Activated CD4-positive, alpha-beta T cell treated with anti-CD3 and anti-CD28 coated beads, Interleukin-2, amount 10 ng/mL, durations not matched to agents 24 days and 14 days (primary cell): Measurements from ENCODE around the gene TXNDC12. TPM values are rescaled to one million over a fixed set of nuclear protein-coding genes. Genes with fewer than 3 reads are reported as not detected.
"Not testable (repeated sequence)": the region's sequence is repeated elsewhere in the genome, so short reads cannot be mapped to it uniquely, and the experiment has no call there.

Source experiments
- DNase-seq: peaks from one replicate; pipeline ENCODE4 v3.0.0; 2022
- H3K27ac Mint-ChIP-seq: one replicate; pipeline ENCODE4 v1.8.0; 2022; ENCODE audit warnings: mild to moderate bottlenecking, mixed read lengths
- H3K27me3 Mint-ChIP-seq: one replicate; pipeline ENCODE4 v1.8.0; 2022; ENCODE audit warnings: mixed read lengths
- H3K36me3 Mint-ChIP-seq: one replicate; pipeline ENCODE4 v1.8.0; 2022; ENCODE audit warnings: low read depth, mild to moderate bottlenecking, mixed read lengths
- H3K4me1 Mint-ChIP-seq: one replicate; pipeline ENCODE4 v1.8.0; 2021; ENCODE audit warnings: mixed read lengths
- H3K4me3 Mint-ChIP-seq: one replicate; pipeline ENCODE4 v1.8.0; 2022; ENCODE audit warnings: mild to moderate bottlenecking, moderate library complexity, mixed read lengths
- H3K9me3 Mint-ChIP-seq: one replicate; pipeline ENCODE4 v1.8.0; 2021; ENCODE audit warnings: mixed read lengths
- intact Hi-C: fragments of 100-400 bp; cut with micrococcal nuclease; formaldehyde crosslinking; loops from one replicate; pipeline ENCODE4 v1.15.1; 2023
- total RNA-seq: library from RNA; stranded (reverse); gene quantifications from 2 replicates; pipeline ENCODE4 v1.2.3, GENCODE V29; 2022

Gene TXNDC12
- total RNA-seq, 1 donor from 2014 or later, result 43.0 TPM

DNA sequence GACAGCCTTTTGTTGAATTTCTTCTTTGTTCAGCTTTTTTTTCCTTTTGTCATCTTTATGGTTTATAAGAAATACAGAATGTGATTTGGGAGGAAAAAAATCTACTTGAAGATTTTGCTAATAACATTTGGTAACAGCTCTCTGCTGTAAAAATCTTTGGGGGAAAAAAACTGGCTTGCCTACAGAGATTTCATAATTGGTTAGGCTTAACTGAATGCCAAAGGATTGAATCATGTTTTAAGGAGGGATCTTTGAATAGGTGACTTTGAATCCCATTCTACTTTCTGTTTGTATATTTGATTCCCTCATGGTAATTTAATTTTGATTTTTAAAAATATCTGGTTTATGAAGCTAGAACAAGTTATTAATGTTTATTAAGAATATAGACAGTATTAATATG is 4.3 kb upstream of the TXNDC12 start:
- Mint-ChIP-seq H3K27me3 (no peaks in the 10 kb centered on the region), H3K9me3 (no peaks in the 10 kb centered on the region), H3K4me1 (peaks cover 36% of the 10 kb centered on the region), H3K27ac (no peak overlapping the region), H3K36me3 (peaks cover 46% of the 10 kb centered on the region), H3K4me3 (no peak overlapping the region)
- intact Hi-C loops, result loop anchor here (5.0 to 10.0 kb wide), 5 partner anchors 445 to 1268 kb away; partner anchors contain the start of genes ECHDC2, EPS15, LRP8 and OSBPL9
- DNase-seq, result no peak

- Mint-ChIP-seq H3K36me3 (peaks cover 39% of the 10 kb centered on the region), H3K27me3 (no peaks in the 10 kb centered on the region), H3K4me3 (peak overlapping the region; percentile 92), H3K4me1 (peaks cover 41% of the 10 kb centered on the region), H3K9me3 (no peaks in the 10 kb centered on the region), H3K27ac (peak overlapping the region; percentile 100)
- intact Hi-C loops, result loop anchor here (2.0 to 10.0 kb wide), 7 partner anchors 83 to 1269 kb away; partner anchors contain the start of genes ECHDC2, EPS15, GPX7 and LRP8
- DNase-seq, result no peak
These were observed 3.0 kb upstream of the TXNDC12 start for GRCh38 chr1:52057876-52058415.

GRCh38 chr1:52057255-52057654 is 2.3 kb upstream of the TXNDC12 start:
- H3K27ac Mint-ChIP-seq, result peak overlapping the region; percentile 100
- H3K36me3 Mint-ChIP-seq, result peaks cover 38% of the 10 kb centered on the region
- H3K9me3 Mint-ChIP-seq, result no peaks in the 10 kb centered on the region
- H3K27me3 Mint-ChIP-seq, result no peaks in the 10 kb centered on the region
- peak overlapping the region; percentile 92 for H3K4me3 Mint-ChIP-seq
- H3K4me1 Mint-ChIP-seq, result peaks cover 43% of the 10 kb centered on the region
- intact Hi-C loops, result loop anchor here (2.0 to 10.0 kb wide), 7 partner anchors 84 to 1270 kb away; partner anchors contain the start of genes ECHDC2, EPS15, GPX7 and LRP8
- no peak for DNase-seq

DNA sequence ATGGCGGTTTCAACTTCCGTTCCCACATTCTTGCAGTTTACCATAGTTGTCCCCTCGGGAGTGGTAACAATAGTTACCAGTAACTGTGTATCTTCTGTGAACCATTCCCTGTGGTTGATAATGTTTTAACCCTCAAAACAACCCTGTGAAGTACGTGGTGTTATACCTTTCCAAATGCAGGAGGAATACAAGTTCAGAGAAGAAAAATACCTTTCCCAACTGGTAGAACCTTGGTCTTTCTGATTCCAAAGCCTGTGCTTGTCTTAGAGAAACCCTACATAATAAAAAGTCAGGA is 1.9 kb upstream of the TXNDC12 start:
- Mint-ChIP-seq H3K27ac (peak overlapping the region; percentile 100), H3K9me3 (no peaks in the 10 kb centered on the region), H3K27me3 (no peaks in the 10 kb centered on the region), H3K4me1 (peaks cover 46% of the 10 kb centered on the region), H3K4me3 (peak overlapping the region; percentile 92), H3K36me3 (peaks cover 39% of the 10 kb centered on the region)
- no peak for DNase-seq
- intact Hi-C loops, result loop anchor here (1.0 to 10.0 kb wide), 11 partner anchors 24 to 1270 kb away; partner anchors contain the start of genes CC2D1B, ECHDC2, EPS15 and GPX7

DNA sequence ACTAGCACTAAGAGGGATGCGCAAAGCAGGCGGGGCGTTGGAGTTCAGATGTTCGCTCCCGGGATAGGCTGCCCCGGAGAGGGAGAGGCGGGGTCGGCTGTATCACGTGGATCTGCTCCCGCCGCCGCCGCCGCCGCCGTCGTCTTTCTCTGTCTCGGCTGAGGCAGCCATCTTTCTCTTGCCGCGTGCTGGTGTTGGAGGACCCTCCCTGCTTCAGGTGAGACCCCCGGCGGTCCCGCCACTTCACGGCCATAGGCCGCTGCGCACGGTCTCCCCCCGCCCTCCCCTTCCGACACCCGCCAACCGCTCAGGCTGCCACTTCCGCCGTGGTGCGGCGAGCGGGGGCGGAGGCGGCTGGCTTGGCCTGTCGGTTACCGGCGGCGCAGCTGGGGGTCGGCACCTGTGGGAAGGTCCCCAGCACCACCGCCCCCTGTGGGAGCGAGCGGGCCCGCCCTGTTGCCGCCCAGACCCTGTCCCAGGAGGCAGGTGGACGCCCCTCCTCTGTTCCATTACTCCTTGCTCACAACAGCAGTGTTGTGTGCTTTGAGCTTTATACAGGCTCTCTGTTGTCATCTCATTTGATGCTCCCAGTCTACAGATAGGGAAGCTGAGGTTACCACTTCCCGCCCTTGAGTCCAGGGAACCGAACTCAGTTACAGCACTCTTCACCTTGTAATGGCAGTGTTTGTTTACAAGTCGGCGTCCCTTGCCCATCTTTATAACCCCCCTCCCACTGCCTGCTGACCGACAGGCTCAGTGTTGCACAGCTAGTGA is 1.4 kb upstream of the TXNDC12 start, which contains the start of gene BTF3L4:
BTF3L4 (plus strand) TSS at position 133 of the 774 bp plus-strand sequence. CDS start 3,553 bp downstream, outside the sequence.
- Mint-ChIP-seq H3K4me3 (peak within 1 kb of the TSS; percentile 92), H3K27me3 (no peaks in the 10 kb centered on the region), H3K36me3 (peaks cover 39% of the 10 kb centered on the region), H3K9me3 (no peaks in the 10 kb centered on the region), H3K4me1 (peaks cover 46% of the 10 kb centered on the region), H3K27ac (peak within 1 kb of the TSS; percentile 100)
- peak; percentile 98 for DNase-seq
- intact Hi-C loops, result loop anchor here (1.0 to 10.0 kb wide), 11 partner anchors 23 to 1271 kb away; partner anchors contain the start of genes CC2D1B, ECHDC2, EPS15 and GPX7

GRCh38 chr1:52055866-52056162 is 823 bp upstream of the TXNDC12 start:
- Mint-ChIP-seq H3K27ac (peak overlapping the region; percentile 100), H3K9me3 (no peaks in the 10 kb centered on the region), H3K36me3 (peaks cover 37% of the 10 kb centered on the region), H3K4me3 (peak overlapping the region; percentile 92), H3K4me1 (peaks cover 48% of the 10 kb centered on the region), H3K27me3 (no peaks in the 10 kb centered on the region)
- DNase-seq, result no peak
- intact Hi-C loops, result loop anchor here (1.0 to 10.0 kb wide), 11 partner anchors 23 to 1271 kb away; partner anchors contain the start of genes CC2D1B, ECHDC2, EPS15 and GPX7

- H3K27ac Mint-ChIP-seq, result peak overlapping the region; percentile 100
- peaks cover 49% of the 10 kb centered on the region for H3K4me1 Mint-ChIP-seq
- H3K36me3 Mint-ChIP-seq, result peaks cover 30% of the 10 kb centered on the region
- H3K4me3 Mint-ChIP-seq, result peak overlapping the region; percentile 92
- peak; percentile 70 for DNase-seq
- intact Hi-C loops, result loop anchor here (5.0 to 10.0 kb wide), 5 partner anchors 440 to 1273 kb away; partner anchors contain the start of genes ECHDC2, EPS15, LRP8 and OSBPL9
- H3K27me3 Mint-ChIP-seq, result no peaks in the 10 kb centered on the region
- no peaks in the 10 kb centered on the region for H3K9me3 Mint-ChIP-seq
These were observed 410 bp downstream of the TXNDC12 start for GRCh38 chr1:52054496-52055065.

DNA sequence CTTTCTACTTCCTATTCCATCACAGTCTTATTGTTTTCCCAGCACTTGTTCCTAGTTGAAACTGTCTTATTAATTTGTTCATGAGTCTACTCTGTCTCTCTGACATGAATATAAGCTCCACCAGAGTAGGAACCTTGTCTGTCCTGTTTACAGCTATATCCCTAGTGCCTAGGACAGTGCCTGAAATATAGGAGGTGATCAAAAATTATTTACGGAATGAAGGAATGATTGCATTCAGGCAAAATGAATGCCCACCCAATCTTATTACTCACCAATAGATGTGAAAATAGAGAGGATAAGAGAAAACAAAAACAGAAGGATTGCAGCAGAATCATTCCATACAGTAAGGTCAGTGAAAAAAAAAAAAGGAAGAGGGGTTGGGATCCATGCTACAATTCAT is 1.1 kb downstream of the TXNDC12 start:
- Mint-ChIP-seq H3K36me3 (peaks cover 27% of the 10 kb centered on the region), H3K9me3 (no peaks in the 10 kb centered on the region), H3K4me3 (peak overlapping the region; percentile 92), H3K27me3 (no peaks in the 10 kb centered on the region), H3K27ac (no peak overlapping the region), H3K4me1 (peaks cover 44% of the 10 kb centered on the region)
- intact Hi-C loops, result loop anchor here (10.0 kb wide), 4 partner anchors 439 to 871 kb away; partner anchors contain the start of genes ECHDC2, EPS15, OSBPL9 and SCP2
- DNase-seq, result no peak

- peaks cover 24% of the 10 kb centered on the region for H3K4me1 Mint-ChIP-seq
These were observed 5.7 kb downstream of the TXNDC12 start for GRCh38 chr1:52049337-52049736.

DNA sequence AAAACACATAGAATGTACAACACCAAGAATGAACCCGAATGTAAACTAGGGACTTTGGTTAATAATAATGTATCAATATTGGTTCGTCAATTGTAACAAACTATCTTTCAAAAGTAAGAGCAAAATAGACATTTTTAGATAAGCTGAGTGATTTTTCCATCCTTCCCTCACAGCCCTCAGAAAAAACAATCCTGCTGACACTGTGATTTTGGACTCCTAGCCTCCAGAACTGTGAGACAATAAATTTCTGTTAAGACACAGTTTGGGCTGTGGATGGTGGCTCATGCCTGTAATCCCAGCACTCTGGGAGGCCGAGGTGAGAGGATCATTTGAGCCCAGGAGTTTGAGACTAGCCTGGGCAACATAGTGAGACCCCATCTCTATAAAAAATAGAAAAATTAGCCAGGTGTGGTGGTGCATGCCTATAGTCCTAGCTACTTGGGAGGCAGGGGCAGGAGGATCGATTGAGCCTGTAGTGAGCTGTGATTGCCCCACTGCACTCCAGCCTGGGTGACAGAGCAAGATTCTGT is 9.3 kb downstream of the TXNDC12 start:
- intact Hi-C loops, DNase-seq, H3K27me3 Mint-ChIP-seq, H3K4me3 Mint-ChIP-seq, H3K27ac Mint-ChIP-seq, H3K4me1 Mint-ChIP-seq, H3K9me3 Mint-ChIP-seq: not testable (repeated sequence)
- peaks cover 22% of the 10 kb centered on the region for H3K36me3 Mint-ChIP-seq

More at GRCh38 chr1:52049337-52049736, 5.7 kb downstream of the TXNDC12 start:
- H3K4me3 Mint-ChIP-seq, H3K27me3 Mint-ChIP-seq, intact Hi-C loops, DNase-seq, H3K9me3 Mint-ChIP-seq, H3K27ac Mint-ChIP-seq: not testable (repeated sequence)
- H3K36me3 Mint-ChIP-seq, result peaks cover 29% of the 10 kb centered on the region

- intact Hi-C loops, result no loop called here
- H3K27ac Mint-ChIP-seq, result no peak overlapping the region
These were observed 9.8 kb downstream of the TXNDC12 start for GRCh38 chr1:52045236-52045635.

DNA sequence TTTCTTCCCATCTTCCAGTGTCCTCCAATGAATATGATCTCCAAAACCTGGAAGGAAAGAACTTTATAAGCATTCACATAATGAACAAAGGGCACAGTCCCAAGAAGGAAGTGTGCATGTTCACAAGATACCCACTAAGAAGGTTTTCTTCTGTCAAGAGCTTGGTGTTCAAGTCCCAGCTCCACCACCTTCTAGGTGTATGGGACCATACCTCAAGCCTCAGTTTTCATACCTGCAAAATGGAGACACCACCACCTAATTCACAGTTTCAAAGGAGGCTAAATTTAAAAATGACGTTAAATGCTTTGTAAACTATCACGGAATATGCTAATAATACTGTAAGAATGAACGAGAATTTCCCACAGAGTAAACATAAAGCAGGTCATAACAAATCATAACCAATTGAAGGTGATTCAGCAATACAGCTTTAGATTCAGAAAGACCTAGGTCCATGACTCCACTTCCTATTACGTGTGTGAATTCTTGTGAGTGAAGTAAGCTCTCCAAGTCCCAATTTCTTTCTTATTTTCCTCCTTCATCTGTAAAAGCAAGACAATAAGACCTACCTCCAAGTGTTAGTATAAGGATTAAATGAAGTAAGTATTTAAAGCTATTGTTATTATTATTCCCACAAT is 13.3 kb downstream of the TXNDC12 start:
- H3K36me3 Mint-ChIP-seq, result peaks cover 27% of the 10 kb centered on the region
- H3K27ac Mint-ChIP-seq, result no peak overlapping the region
- H3K9me3 Mint-ChIP-seq, result no peaks in the 10 kb centered on the region
- intact Hi-C loops, result no loop called here
- DNase-seq, result no peak
- H3K27me3 Mint-ChIP-seq, result no peaks in the 10 kb centered on the region
- H3K4me1 Mint-ChIP-seq, result peaks cover 2% of the 10 kb centered on the region
- no peak overlapping the region for H3K4me3 Mint-ChIP-seq

More at GRCh38 chr1:52045236-52045635, 9.8 kb downstream of the TXNDC12 start:
- H3K9me3 Mint-ChIP-seq, result no peaks in the 10 kb centered on the region
- H3K27me3 Mint-ChIP-seq, result no peaks in the 10 kb centered on the region
- H3K4me1 Mint-ChIP-seq, result peaks cover 5% of the 10 kb centered on the region
- H3K4me3 Mint-ChIP-seq, result no peak overlapping the region
- H3K36me3 Mint-ChIP-seq, result peaks cover 23% of the 10 kb centered on the region
- DNase-seq, result no peak

GRCh38 chr1:52037909-52038308 is 17.1 kb downstream of the TXNDC12 start:
- Mint-ChIP-seq H3K4me1 (peaks cover 8% of the 10 kb centered on the region), H3K27ac (no peak overlapping the region), H3K9me3 (peaks cover 3% of the 10 kb centered on the region), H3K36me3 (peaks cover 31% of the 10 kb centered on the region), H3K4me3 (no peak overlapping the region), H3K27me3 (no peaks in the 10 kb centered on the region)
- intact Hi-C loops, result no loop called here
- no peak for DNase-seq
